Stimulated activated naive CD8-positive, alpha-beta T cell treated with anti-CD3 and anti-CD28 coated beads, Interleukin-15, Interleukin-2, amounts not matched to agents 100 U/mL and 50 U/mL, for 24 hours (primary cell): ENCODE data around the gene DENND4A.
"Not testable (repeated sequence)": the region's sequence is repeated elsewhere in the genome, so short reads cannot be mapped to it uniquely, and the experiment has no call there.

ENCODE experiments used
- ATAC-seq: fragments of 150-1000 bp; cut with Tn5 transposase; one replicate; pipeline ENCODE4 v1.10.0; 2021
- DNase-seq: peaks from one replicate; pipeline ENCODE4 v3.0.0; 2021

Gene DENND4A

DNA sequence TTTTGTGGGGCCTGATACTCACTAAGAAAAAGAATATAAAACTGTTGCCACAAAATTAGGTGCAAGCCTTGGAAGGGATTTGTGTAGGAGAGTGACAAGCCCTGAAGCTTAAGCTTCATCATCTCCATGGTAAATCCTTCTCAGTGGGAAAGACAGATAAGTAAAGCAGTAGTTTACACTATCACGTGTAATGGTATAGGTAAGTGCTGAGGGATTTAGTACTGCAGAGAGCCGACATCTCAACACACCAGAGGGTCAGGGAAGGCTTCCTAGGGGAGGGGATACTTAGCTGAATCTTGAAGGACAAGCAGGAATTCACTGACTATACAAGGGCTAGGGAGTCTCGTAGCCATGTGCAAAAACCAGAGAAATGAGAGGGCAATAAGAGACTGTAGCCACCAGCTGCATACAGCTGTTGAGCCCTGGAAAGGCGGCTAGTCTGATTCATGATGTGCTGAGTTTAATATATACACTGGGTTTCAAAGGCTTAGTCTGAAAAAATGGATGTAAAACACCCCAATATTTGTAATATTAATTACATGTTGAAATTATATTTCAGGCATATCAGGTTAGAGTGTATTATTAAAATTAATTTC, 159.2 kb downstream of the DENND4A start:
- DNase-seq, result no peak
- no peak for ATAC-seq

- ATAC-seq (no peak), DNase-seq (no peak)
Measured at GRCh38 chr15:65631503-65631902, 160.6 kb downstream of the DENND4A start.

DNA sequence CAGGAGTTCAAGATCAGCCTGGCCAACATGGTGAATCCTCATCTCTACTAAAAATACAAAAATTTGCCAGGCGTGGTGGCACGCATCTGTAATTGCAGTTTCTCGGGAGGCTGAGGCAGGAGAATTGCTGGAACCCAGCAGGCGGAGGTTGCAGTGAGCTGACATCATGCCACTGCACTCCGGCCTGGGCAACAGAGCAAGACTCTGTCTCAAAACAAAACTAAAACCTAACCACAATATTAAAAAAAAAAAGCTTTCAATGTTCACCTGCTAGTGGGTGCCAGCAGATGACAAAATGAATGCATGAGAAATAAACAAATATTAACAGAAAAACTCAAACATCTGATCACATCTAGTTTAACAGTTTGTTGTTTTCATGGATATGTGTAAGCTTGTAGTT, 161.3 kb downstream of the DENND4A start:
- ATAC-seq (peak; percentile 43), DNase-seq (no peak)

DNA sequence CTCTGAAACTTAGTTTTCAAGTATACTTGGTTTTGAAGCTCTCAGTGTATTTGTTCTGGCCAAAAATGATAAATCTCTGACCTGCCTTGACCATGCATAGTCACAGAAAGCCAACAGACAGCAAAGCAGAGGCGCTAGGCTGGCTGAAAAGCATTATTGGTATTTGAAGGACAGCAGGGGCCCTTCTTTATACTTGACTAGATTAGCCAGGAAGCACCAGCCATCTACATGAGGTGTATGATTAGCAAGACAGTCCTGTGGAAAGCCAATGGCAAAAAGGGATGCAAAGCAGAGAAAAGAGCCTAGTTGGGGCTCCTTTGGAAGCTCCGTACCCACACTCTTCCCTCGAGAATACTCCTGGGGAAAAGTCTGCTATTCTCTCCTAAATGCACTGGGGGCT, 162.5 kb downstream of the DENND4A start:
- no peak for DNase-seq
- ATAC-seq, result no peak

GRCh38 chr15:65626856-65627255, 165.2 kb downstream of the DENND4A start:
- ATAC-seq (no peak), DNase-seq (no peak)

GRCh38 chr15:65623103-65623502, 169.0 kb downstream of the DENND4A start:
- DNase-seq (no peak), ATAC-seq (no peak)

DNA sequence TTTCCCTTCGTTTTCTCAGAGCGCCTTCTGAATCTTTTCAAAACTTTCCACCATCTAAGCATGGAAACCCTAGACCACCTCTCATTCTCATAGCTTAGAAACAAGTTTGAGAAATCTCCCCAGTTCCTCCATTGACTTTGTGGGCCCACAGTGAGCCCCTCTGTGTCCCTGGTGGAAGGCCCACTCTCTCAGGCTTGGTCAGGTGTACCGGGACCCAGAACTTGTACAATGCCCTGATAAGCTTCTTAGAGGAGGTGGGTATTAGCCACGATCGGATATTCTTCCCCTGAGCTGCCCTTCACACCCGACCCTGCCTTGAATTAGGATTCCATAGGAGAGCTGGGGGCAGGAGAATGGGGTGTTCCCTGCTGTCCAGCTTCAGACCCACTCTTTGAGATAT, 170.5 kb downstream of the DENND4A start, which contains the start of gene SLC24A1:
SLC24A1 (plus strand) TSS at position 301 of the 400 bp plus-strand sequence. CDS start 2,143 bp downstream, outside the sequence.
- DNase-seq, result no peak
- ATAC-seq, result no peak

DNA sequence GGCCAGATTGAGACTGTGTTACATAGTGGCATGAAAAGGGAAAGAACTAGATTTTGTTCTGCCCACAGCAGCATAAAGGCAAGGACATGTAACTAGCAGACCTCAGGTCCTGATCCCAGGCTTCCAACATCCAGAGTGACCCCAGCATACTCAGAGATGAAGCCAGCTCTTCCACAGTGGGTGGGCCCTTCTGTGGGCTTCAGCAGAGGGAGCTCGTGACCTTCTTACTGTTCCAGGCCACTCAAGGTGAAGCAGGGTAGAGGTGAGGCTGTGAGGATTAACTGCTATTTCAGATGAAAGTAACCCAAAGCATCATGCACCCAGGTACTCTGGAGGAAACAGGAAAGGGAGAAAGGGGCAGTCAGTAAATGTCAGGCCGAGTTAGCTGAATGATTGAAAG, 171.3 kb downstream of the DENND4A start:
- no peak for ATAC-seq
- DNase-seq, result no peak

- ATAC-seq, result no peak
- no peak for DNase-seq
Measured at GRCh38 chr15:65619626-65620290, 172.3 kb downstream of the DENND4A start.

GRCh38 chr15:65618560-65619109, 173.5 kb downstream of the DENND4A start:
- ATAC-seq, result no peak
- no peak for DNase-seq

DNA sequence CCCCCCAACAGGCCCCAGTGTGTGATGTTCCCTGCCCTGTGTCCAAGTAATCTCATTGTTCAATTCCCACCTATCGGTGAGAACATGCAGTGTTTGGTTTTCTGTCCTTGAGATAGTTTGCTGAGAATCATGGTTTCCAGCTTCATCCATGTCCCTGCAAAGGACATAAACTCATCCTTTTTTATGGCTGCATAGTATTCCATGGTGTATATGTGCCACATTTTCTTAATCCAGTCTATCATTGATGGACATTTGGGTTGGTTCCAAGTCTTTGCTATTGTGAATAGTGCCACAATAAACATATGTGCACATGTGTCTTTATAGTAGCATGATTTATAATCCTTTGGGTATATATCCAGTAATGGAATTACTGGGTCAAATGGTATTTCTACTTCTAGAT, 176.2 kb downstream of the DENND4A start:
- ATAC-seq, DNase-seq: not testable (repeated sequence)

DNA sequence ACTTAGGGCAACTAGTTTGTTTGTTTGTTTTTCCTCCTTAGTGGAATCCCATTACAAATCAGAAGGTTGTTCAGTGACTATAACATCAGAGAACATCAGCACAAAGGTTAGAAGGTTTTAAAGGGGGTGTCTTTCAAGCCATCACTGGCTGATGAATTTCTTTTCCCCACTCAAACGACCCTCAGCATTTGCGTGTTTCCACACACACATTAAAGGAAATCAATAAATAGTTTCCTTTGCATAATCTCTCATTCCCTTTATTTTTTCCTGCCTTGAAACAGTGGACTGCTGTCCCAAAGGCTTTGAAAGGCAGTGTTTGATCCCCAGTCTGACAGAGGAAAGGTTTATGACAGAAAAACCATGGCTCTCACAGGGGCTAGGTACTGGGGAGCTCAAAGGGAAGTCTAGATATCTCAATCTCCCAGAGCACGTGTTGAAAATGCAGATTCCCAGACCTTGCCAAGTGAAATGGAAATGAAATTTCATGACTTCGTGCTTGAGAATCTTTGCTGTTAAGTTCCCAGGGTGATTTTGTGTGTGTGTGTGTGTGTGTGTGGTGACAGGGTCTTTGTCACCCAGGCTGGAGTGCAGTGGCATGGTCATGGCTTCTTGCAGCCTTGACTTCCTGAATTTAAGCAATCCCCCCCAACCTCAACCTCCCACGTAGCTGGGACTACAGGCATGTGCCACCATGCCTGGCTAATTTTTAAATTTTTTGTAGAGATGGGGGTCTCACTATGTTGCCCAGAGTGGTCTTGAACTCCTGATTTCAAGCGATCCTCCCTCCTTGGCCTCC, 178.9 kb downstream of the DENND4A start:
- no peak for ATAC-seq

GRCh38 chr15:65612616-65612946, 179.5 kb downstream of the DENND4A start:
- DNase-seq (peak; percentile 4), ATAC-seq (no peak)

More for the DNA sequence above, 178.9 kb downstream of the DENND4A start:
- DNase-seq, result no peak

- ATAC-seq (no peak), DNase-seq (peak; percentile 12)
Measured at GRCh38 chr15:65611888-65612615, 180.0 kb downstream of the DENND4A start.

DNA sequence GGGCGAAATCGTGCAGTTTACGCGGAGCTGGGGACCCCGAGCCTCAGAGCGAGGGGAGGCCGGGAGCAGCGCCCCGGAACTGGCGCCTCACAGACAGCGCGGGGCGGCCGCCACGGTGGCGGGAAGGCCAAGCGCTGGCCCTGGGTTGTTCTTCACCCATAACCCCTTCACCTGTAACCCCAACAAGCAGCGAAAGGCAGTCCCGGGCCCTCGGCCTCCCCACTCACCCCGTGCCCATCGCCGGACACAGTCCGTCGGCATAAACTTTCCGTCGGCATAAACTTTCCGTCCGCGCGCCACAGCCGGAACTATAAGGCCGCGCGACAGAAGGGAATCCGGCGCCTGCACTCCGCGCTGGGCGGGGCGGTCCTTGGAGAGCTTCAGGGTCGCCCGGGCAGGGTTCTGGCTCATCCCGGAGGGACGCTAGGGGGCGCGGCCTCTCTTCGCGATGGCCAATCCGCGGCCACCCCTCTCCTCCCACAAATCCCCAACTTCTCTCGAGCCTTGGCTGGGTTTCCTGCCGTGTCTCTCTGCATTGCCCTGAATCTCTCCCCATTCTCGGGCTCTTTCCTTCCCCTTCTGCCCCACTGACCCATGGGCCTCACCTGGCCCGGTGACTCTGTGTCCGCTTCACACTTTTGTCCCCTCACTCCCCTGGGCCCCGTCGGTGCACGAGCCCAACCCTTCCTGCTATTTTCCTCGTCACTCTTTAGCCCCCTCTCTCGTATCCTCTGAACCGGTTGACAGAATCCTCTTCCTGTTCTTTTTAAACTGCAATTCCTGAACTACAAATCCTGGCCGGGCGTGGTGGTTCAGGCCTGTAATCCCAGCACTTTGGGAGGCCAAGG, 181.0 kb downstream of the DENND4A start, which contains the start of gene INTS14:
INTS14 (minus strand) TSS at position 261 of the 848 bp plus-strand sequence. CDS start 3,751 bp downstream, outside the sequence.
- DNase-seq (peak; percentile 99), ATAC-seq (peak; percentile 100)
